ENCODE data around the gene GPC4. TPM values are rescaled to one million over a fixed set of nuclear protein-coding genes. Genes with fewer than 3 reads are reported as not detected.

GPC4 gene
- total and polyA plus RNA-seq, 10 of the 15 experiments (the other 5 are each of a cell fraction or from before 2014, with no cell fraction given) = 0.04 to 5.8 (median 0.13) TPM

DNA sequence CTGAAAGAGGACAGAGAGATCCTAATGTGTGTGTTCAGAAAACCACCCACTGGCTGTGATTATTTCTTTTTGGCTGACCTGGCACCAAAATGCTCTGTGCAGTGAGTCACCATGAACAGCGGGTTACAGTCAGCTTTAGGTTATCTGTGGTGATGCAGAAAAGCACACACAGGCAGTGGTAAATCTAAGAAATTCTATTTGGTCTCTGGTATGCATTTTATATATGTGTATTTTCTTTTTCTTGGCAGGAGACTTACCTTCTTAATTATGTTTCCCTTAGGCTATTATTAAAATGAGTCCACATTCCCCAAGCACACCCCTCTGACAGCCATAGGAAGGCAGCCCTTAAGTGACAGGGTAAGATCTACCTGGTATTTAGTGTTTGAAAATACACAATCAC is 118.0 kb downstream of the GPC4 start:
- no peak overlapping the region for H3K9ac ChIP-seq (ENCODE audit: control insufficient read depth, insufficient read depth, low read length)
- H4K20me1 ChIP-seq (ENCODE audit: control insufficient read depth, insufficient read depth) = no peaks in the 10 kb centered on the region
- POLR2A ChIA-PET = no interaction called here
- ATAC-seq (no peak), FAIRE-seq (no peak), DNase-seq (ENCODE audit: low read depth, low spot score) (no peak)
- H3K27me3 ChIP-seq (replicated peaks in 1 of 2; ENCODE audit: control insufficient read depth in 2 of 2, insufficient read depth in 2 of 2, low read length in 1 of 2) = no peaks in the 10 kb centered on the region
- no peak overlapping the region for H2AFZ ChIP-seq (ENCODE audit: control insufficient read depth, low read depth, low read length)
- no peak overlapping the region for H3K4me3 ChIP-seq
- H3K4me2 ChIP-seq (ENCODE audit: control insufficient read depth, insufficient read depth) = no peak overlapping the region
- in situ Hi-C loops (cut with MboI) = no loop called here
- SMC1A ChIA-PET (ENCODE audit: uncharacterized antibody, unreplicated experiment) = no interaction called here
- RAD21 ChIA-PET (ENCODE audit: unreplicated experiment) = no interaction called here
- H3K79me2 ChIP-seq (ENCODE audit: control insufficient read depth, insufficient read depth, low read length) = no peaks in the 10 kb centered on the region
- CTCF ChIA-PET = no interaction called here
- intact Hi-C loops (cut with micrococcal nuclease; ENCODE audit: unreplicated experiment) = no loop called here
- WGBS (ENCODE audit: insufficient coverage, insufficient replicate concordance, low lambda C conversion rate, missing lambda C conversion rate) = 0% methylated on average over 1 of the region's 1 CpG
- TF ChIP-seq, protein P1, sequence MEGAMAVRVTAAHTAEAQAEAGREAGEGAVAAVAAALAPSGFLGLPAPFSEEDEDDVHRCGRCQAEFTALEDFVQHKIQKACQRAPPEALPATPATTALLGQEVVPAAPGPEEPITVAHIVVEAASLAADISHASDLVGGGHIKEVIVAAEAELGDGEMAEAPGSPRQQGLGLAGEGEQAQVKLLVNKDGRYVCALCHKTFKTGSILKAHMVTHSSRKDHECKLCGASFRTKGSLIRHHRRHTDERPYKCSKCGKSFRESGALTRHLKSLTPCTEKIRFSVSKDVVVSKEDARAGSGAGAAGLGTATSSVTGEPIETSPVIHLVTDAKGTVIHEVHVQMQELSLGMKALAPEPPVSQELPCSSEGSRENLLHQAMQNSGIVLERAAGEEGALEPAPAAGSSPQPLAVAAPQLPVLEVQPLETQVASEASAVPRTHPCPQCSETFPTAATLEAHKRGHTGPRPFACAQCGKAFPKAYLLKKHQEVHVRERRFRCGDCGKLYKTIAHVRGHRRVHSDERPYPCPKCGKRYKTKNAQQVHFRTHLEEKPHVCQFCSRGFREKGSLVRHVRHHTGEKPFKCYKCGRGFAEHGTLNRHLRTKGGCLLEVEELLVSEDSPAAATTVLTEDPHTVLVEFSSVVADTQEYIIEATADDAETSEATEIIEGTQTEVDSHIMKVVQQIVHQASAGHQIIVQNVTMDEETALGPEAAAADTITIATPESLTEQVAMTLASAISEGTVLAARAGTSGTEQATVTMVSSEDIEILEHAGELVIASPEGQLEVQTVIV (IDR thresholded peaks at IDR 0.05; ENCODE audit: borderline replicate concordance, partially characterized antibody) = no peak
- TF ChIP-seq BACH1 (IDR thresholded peaks at IDR 0.05; ENCODE audit: borderline replicate concordance) (no peak), GATAD2B (conservative IDR thresholded peaks at IDR 0.05; ENCODE audit: low read depth) (no peak), ATF7 (IDR thresholded peaks at IDR 0.05; ENCODE audit: low read depth) (no peak), SMC3 (IDR thresholded peaks at IDR 0.05; ENCODE audit: borderline replicate concordance, low read length) (no peak), TCF3 (IDR thresholded peaks at IDR 0.05; ENCODE audit: borderline replicate concordance, insufficient read depth, low read depth, low read length) (no peak), BHLHE40 (IDR thresholded peaks at IDR 0.05; ENCODE audit: borderline replicate concordance in 1 of 2, low read depth in 2 of 2, low read length in 1 of 2) (no peak), SIN3A (IDR thresholded peaks at IDR 0.05; ENCODE audit: low read depth, low read length) (no peak), TCF12 (IDR thresholded peaks at IDR 0.05; ENCODE audit: low read depth, low read length) (no peak)
- TF ChIP-seq, protein P2, sequence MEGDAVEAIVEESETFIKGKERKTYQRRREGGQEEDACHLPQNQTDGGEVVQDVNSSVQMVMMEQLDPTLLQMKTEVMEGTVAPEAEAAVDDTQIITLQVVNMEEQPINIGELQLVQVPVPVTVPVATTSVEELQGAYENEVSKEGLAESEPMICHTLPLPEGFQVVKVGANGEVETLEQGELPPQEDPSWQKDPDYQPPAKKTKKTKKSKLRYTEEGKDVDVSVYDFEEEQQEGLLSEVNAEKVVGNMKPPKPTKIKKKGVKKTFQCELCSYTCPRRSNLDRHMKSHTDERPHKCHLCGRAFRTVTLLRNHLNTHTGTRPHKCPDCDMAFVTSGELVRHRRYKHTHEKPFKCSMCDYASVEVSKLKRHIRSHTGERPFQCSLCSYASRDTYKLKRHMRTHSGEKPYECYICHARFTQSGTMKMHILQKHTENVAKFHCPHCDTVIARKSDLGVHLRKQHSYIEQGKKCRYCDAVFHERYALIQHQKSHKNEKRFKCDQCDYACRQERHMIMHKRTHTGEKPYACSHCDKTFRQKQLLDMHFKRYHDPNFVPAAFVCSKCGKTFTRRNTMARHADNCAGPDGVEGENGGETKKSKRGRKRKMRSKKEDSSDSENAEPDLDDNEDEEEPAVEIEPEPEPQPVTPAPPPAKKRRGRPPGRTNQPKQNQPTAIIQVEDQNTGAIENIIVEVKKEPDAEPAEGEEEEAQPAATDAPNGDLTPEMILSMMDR (IDR thresholded peaks at IDR 0.05 in 2 of 3, conservative IDR thresholded peaks at IDR 0.05 in 1 of 3; ENCODE audit: control insufficient read depth in 2 of 3, extremely low read depth in 1 of 3, insufficient read depth in 1 of 3, low read depth in 3 of 3, low read length in 3 of 3) = no peak
- H3K27ac ChIP-seq (ENCODE audit: control insufficient read depth, insufficient read depth) = no peak overlapping the region
- no peaks in the 10 kb centered on the region for H3K9me3 ChIP-seq (replicated peaks; ENCODE audit: control insufficient read depth, insufficient read depth, low read length)
- no peaks in the 10 kb centered on the region for H3K36me3 ChIP-seq (ENCODE audit: control insufficient read depth in 2 of 2, insufficient read depth in 2 of 2, low read length in 1 of 2)
- BruUV-seq (replicated peaks) = no TSS peak
- no peaks in the 10 kb centered on the region for H3K4me1 ChIP-seq (ENCODE audit: control insufficient read depth, insufficient read depth, low read length)
